Superior temporal gyrus (tissue), 1 donor: ENCODE results near the gene POLD4.

Source experiments
- DNase-seq: peaks from one replicate; pipeline ENCODE4 v3.0.0-alpha.2; 2016; ENCODE audit errors: extremely low spot score

Gene POLD4

GRCh38 chr11:67303132-67303834 lies 50.1 kb downstream of the POLD4 start, which contains the start of gene SSH3:
Gene SSH3, plus strand, starts transcription at chr11:67303530. Its CDS starts 96 bp downstream, at chr11:67303626.
- DNase-seq: peak; percentile 59

GRCh38 chr11:67302571-67303131 lies 50.7 kb downstream of the POLD4 start:
- no peak for DNase-seq

- no peak for DNase-seq
Observed at GRCh38 chr11:67301951-67302516, 51.3 kb downstream of the POLD4 start.

- no peak for DNase-seq
Observed at GRCh38 chr11:67301313-67301921, 51.9 kb downstream of the POLD4 start.
